ENCODE data around the gene MRPL12. TPM values are rescaled to one million over a fixed set of nuclear protein-coding genes. Genes with fewer than 3 reads are reported as not detected.
A peak's percentile ranks its signal among the peaks of the same experiment; 100 is the strongest.

The MRPL12 gene
- total and polyA plus RNA-seq, 4 experiments from 2014 or later: 21.9 to 47.5 (median 34.0) TPM

- Mint-ChIP-seq H3K4me3 (peak overlapping the region; percentile 75 to 87 (median 80)), H3K4me1 (peaks cover 5 to 26% (median 16%) of the 10 kb centered on the region in 4 donors), H3K27ac (peak overlapping the region in 4 of 7 donors; percentile 56 to 92 (median 82)), H3K36me3 (peaks cover 0 to 2% of the 10 kb centered on the region in 2 donors), H3K27me3 (no peaks in the 10 kb centered on the region), H3K9me3 (no peaks in the 10 kb centered on the region)
- ChIA-PET CTCF (ENCODE audit: partially characterized antibody) (interaction anchor here (1.0 kb wide), 1 partner anchor 121 kb away, joined by 3 read pairs; the partner anchor contains the start of gene MCRIP1), POLR2A (ENCODE audit: partially characterized antibody) (interaction anchor here (0.9 to 1.1 kb wide), 3 partner anchors 17 to 154 kb away, joined by 3 to 4 read pairs (median 3); partner anchors contain the start of gene ARL16)
- DNase-seq: peak in 1 of 5 donors; percentile 11
- intact Hi-C loops (cut with micrococcal nuclease): loop anchor here (1.0 kb wide), 1 partner anchor 9 kb away; the partner anchor contains the start of gene MRPL12
- no peaks in the 10 kb centered on the region for H3K36me3 ChIP-seq (ENCODE audit: insufficient read depth, low read length)
- H3K27ac ChIP-seq (ENCODE audit: low read depth, low read length): no peak overlapping the region
- H3K9me3 ChIP-seq (ENCODE audit: control insufficient read depth in 1 of 2, low read length in 2 of 2): no peaks in the 10 kb centered on the region
- H3K4me1 ChIP-seq (ENCODE audit: insufficient read depth, low read length): peaks cover 28% of the 10 kb centered on the region
- H3K4me3 ChIP-seq (ENCODE audit: low read length in 2 of 2): peak overlapping the region in 1 of 2 donors; percentile 58
- no peaks in the 10 kb centered on the region for H3K27me3 ChIP-seq (ENCODE audit: insufficient read depth, low read length)
Observed at GRCh38 chr17:81712468-81713003, 9.4 kb downstream of the MRPL12 start.

- DNase-seq: no peak
- Mint-ChIP-seq H3K27me3 (no peaks in the 10 kb centered on the region), H3K36me3 (no peaks in the 10 kb centered on the region), H3K4me1 (peaks cover 5 to 26% (median 16%) of the 10 kb centered on the region in 4 donors), H3K27ac (peak overlapping the region in 4 of 7 donors; percentile 56 to 92 (median 82)), H3K4me3 (peak overlapping the region; percentile 75 to 87 (median 80)), H3K9me3 (no peaks in the 10 kb centered on the region)
- Histone ChIP-seq H3K9me3 (ENCODE audit: control insufficient read depth in 1 of 2, low read length in 2 of 2) (no peaks in the 10 kb centered on the region), H3K27ac (ENCODE audit: low read depth, low read length) (no peak overlapping the region), H3K4me3 (ENCODE audit: low read length in 2 of 2) (peak overlapping the region in 1 of 2 donors; percentile 58), H3K4me1 (ENCODE audit: insufficient read depth, low read length) (peaks cover 28% of the 10 kb centered on the region), H3K27me3 (ENCODE audit: insufficient read depth, low read length) (no peaks in the 10 kb centered on the region), H3K36me3 (ENCODE audit: insufficient read depth, low read length) (no peaks in the 10 kb centered on the region)
- CTCF ChIA-PET (ENCODE audit: partially characterized antibody): interaction anchor here (1.0 kb wide), 1 partner anchor 121 kb away, joined by 3 read pairs; the partner anchor contains the start of gene MCRIP1
- intact Hi-C loops (cut with micrococcal nuclease): no loop called here
- POLR2A ChIA-PET (ENCODE audit: partially characterized antibody): interaction anchor here (0.9 to 1.8 kb wide), 5 partner anchors 10 to 154 kb away, joined by 3 to 5 read pairs (median 3); partner anchors contain the start of genes ARL16, HGS and MRPL12
Observed at GRCh38 chr17:81713004-81713555, 9.9 kb downstream of the MRPL12 start.

GRCh38 chr17:81713556-81714411 is 10.6 kb downstream of the MRPL12 start:
- Histone ChIP-seq H3K36me3 (ENCODE audit: insufficient read depth, low read length) (no peaks in the 10 kb centered on the region), H3K4me3 (ENCODE audit: low read length in 2 of 2) (no peak overlapping the region), H3K27ac (ENCODE audit: low read depth, low read length) (no peak overlapping the region), H3K27me3 (ENCODE audit: insufficient read depth, low read length) (no peaks in the 10 kb centered on the region), H3K4me1 (ENCODE audit: insufficient read depth, low read length) (peaks cover 28% of the 10 kb centered on the region), H3K9me3 (ENCODE audit: control insufficient read depth in 1 of 2, low read length in 2 of 2) (no peaks in the 10 kb centered on the region)
- H3K4me1 Mint-ChIP-seq: peaks cover 5 to 26% (median 16%) of the 10 kb centered on the region in 4 donors
- DNase-seq: no peak
- H3K27ac Mint-ChIP-seq: peak overlapping the region in 1 of 7 donors; percentile 6
- no peaks in the 10 kb centered on the region for H3K36me3 Mint-ChIP-seq
- H3K9me3 Mint-ChIP-seq: no peaks in the 10 kb centered on the region
- CTCF ChIA-PET (ENCODE audit: partially characterized antibody): interaction anchor here (0.7 to 1.0 kb wide), 2 partner anchors 12 to 120 kb away, joined by 3 to 6 read pairs; partner anchors contain the start of gene MCRIP1
- intact Hi-C loops (cut with micrococcal nuclease): no loop called here
- H3K27me3 Mint-ChIP-seq: no peaks in the 10 kb centered on the region
- POLR2A ChIA-PET (ENCODE audit: partially characterized antibody): interaction anchor here (0.9 to 1.8 kb wide), 4 partner anchors 11 to 153 kb away, joined by 3 to 5 read pairs (median 4); partner anchors contain the start of genes ARL16, HGS and MRPL12
- peak overlapping the region in 4 of 8 donors; percentile 19 to 86 (median 30) for H3K4me3 Mint-ChIP-seq

- H3K4me1 ChIP-seq (ENCODE audit: insufficient read depth, low read length): peaks cover 28% of the 10 kb centered on the region
- no peaks in the 10 kb centered on the region for H3K9me3 ChIP-seq (ENCODE audit: control insufficient read depth in 1 of 2, low read length in 2 of 2)
- H3K27me3 ChIP-seq (ENCODE audit: insufficient read depth, low read length): no peaks in the 10 kb centered on the region
- H3K36me3 ChIP-seq (ENCODE audit: insufficient read depth, low read length): no peaks in the 10 kb centered on the region
- H3K27ac Mint-ChIP-seq: no peak overlapping the region
- H3K4me1 Mint-ChIP-seq: peaks cover 5 to 26% (median 16%) of the 10 kb centered on the region in 4 donors
- no peaks in the 10 kb centered on the region for H3K27me3 Mint-ChIP-seq
- H3K36me3 Mint-ChIP-seq: no peaks in the 10 kb centered on the region
- H3K4me3 Mint-ChIP-seq: peak overlapping the region in 4 of 8 donors; percentile 6 to 35 (median 24)
- ChIA-PET POLR2A (ENCODE audit: partially characterized antibody) (interaction anchor here (1.7 to 1.8 kb wide), 2 partner anchors 12 to 31 kb away, joined by 5 read pairs; partner anchors contain the start of genes ARL16, HGS and MRPL12), CTCF (ENCODE audit: partially characterized antibody) (interaction anchor here (0.7 kb wide), 1 partner anchor 11 kb away, joined by 6 read pairs; no protein-coding TSS in a partner anchor)
- H3K27ac ChIP-seq (ENCODE audit: low read depth, low read length): no peak overlapping the region
- no peak for DNase-seq
- no peaks in the 10 kb centered on the region for H3K9me3 Mint-ChIP-seq
- intact Hi-C loops (cut with micrococcal nuclease): no loop called here
- H3K4me3 ChIP-seq (ENCODE audit: low read length in 2 of 2): no peak overlapping the region
Observed at GRCh38 chr17:81714412-81715106, 11.4 kb downstream of the MRPL12 start.

- Mint-ChIP-seq H3K9me3 (no peaks in the 10 kb centered on the region), H3K27me3 (no peaks in the 10 kb centered on the region), H3K36me3 (no peaks in the 10 kb centered on the region), H3K27ac (no peak overlapping the region), H3K4me1 (peaks cover 5 to 22% (median 15%) of the 10 kb centered on the region in 4 donors), H3K4me3 (no peak overlapping the region)
- ChIA-PET POLR2A (ENCODE audit: partially characterized antibody) (interaction anchor here (0.7 to 1.8 kb wide), 3 partner anchors 12 to 31 kb away, joined by 3 to 5 read pairs (median 5); partner anchors contain the start of genes ARL16, HGS and MRPL12), CTCF (ENCODE audit: partially characterized antibody) (no interaction called here)
- H3K4me3 ChIP-seq (ENCODE audit: low read length in 2 of 2): no peak overlapping the region
- no peak overlapping the region for H3K27ac ChIP-seq (ENCODE audit: low read depth, low read length)
- no peaks in the 10 kb centered on the region for H3K9me3 ChIP-seq (ENCODE audit: control insufficient read depth in 1 of 2, low read length in 2 of 2)
- no peak for DNase-seq
- H3K36me3 ChIP-seq (ENCODE audit: insufficient read depth, low read length): no peaks in the 10 kb centered on the region
- intact Hi-C loops (cut with micrococcal nuclease): no loop called here
- no peaks in the 10 kb centered on the region for H3K27me3 ChIP-seq (ENCODE audit: insufficient read depth, low read length)
- peaks cover 25% of the 10 kb centered on the region for H3K4me1 ChIP-seq (ENCODE audit: insufficient read depth, low read length)
Observed at GRCh38 chr17:81715107-81715871, 12.1 kb downstream of the MRPL12 start.
